Glutamatergic neuron (in vitro differentiated cells): ENCODE measurements around the gene FGF3. TPM values are rescaled to one million over a fixed set of nuclear protein-coding genes. Genes with fewer than 3 reads are reported as not detected.

Experiments used
- DNase-seq: peaks from one replicate; pipeline ENCODE4 v3.0.0; 2022
- H3K27ac Mint-ChIP-seq: one replicate; pipeline ENCODE4 v1.8.0; 2020; ENCODE audit warnings: mild to moderate bottlenecking, mixed read lengths, inconsistent platforms; ENCODE audit not compliant: unreplicated experiment
- H3K27me3 Mint-ChIP-seq: one replicate; pipeline ENCODE4 v1.8.0; 2020; ENCODE audit warnings: mild to moderate bottlenecking, moderate library complexity, mixed read lengths, inconsistent platforms; ENCODE audit not compliant: unreplicated experiment
- H3K36me3 Mint-ChIP-seq: one replicate; pipeline ENCODE4 v1.8.0; 2020; ENCODE audit warnings: mild to moderate bottlenecking, mixed read lengths, inconsistent platforms; ENCODE audit not compliant: unreplicated experiment
- H3K4me1 Mint-ChIP-seq: one replicate; pipeline ENCODE4 v1.8.0; 2020; ENCODE audit warnings: mild to moderate bottlenecking, low read depth, mixed read lengths, inconsistent platforms; ENCODE audit not compliant: unreplicated experiment
- H3K4me3 Mint-ChIP-seq: one replicate; pipeline ENCODE4 v1.8.0; 2020; ENCODE audit warnings: mild to moderate bottlenecking, mixed read lengths, inconsistent platforms; ENCODE audit not compliant: unreplicated experiment
- H3K9me3 Mint-ChIP-seq: one replicate; pipeline ENCODE4 v1.8.0; 2020; ENCODE audit warnings: mild to moderate bottlenecking, moderate library complexity, mixed read lengths, inconsistent platforms; ENCODE audit not compliant: unreplicated experiment
- long read RNA-seq: library from polyadenylated mRNA; unstranded; transcript quantifications from one replicate; pipeline ENCODE4 v2.0.0, GENCODE V29; 2020; ENCODE audit not compliant: unreplicated experiment
- total RNA-seq: library from RNA; stranded (reverse); fragmentation: NEBNext Ultra II Directional; extraction: Animal tissue kit (Norgen Biotek cat#: 25700); gene quantifications from one replicate; pipeline ENCODE4 v1.2.1, GENCODE V29; 2021; ENCODE audit not compliant: unreplicated experiment
- TF ChIP-seq, protein P1 (sequence below): fragments of 200-600 bp; sonication (generic); IDR thresholded peaks from one replicate; pipeline ENCODE4 v1.5.0; 2021; ENCODE audit not compliant: partially characterized antibody, unreplicated experiment

Gene FGF3
- total RNA-seq: not detected
- long read RNA-seq: 0 reads

DNA sequence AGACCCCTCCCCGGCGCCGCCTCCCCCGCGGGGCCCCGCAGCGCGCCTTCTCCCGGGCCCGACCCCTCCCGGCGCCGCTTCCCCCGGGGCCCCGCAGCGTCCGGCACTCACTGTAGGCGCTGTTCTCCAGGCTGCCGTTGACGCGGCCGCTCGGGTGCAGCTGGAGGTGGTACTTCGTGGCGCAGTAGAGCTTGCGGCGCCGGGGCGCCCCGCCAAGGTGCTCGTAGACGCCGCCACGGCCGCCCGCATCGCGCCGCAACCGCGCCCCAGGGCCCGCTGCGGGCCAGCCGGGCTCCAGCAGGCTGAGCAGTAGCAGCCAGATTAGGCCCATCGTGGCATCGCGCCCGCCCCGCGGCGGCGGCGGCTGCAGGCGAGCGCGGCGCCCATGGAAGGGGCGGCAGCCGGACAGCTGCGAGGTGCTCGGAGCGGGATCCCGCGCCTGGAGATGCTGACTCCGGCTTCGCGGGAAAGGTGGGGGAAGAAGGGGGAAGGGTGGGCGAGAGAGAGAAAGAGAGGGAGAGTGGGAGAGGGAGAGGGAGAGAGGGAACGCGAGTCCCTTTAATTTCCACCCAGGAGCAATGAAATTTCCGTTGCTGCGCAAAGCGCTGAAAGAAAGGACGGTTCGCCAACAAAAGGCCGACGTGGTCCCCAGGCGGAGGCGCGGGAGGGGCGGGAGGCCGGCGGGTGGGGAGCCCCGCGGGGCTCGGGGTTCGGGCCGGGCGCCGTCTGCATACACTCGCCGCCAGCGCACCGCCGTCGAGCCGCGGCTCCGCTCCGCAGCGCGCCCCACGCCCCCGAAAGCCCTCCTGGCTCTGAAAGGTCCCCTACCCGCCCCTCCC is at the start of gene FGF3:
Gene FGF3 (minus strand): TSS at position 814 of the 839 bp plus-strand sequence. CDS start 483 bp downstream, at position 331.
- Mint-ChIP-seq H3K36me3 (peaks cover 4% of the 10 kb centered on the region), H3K9me3 (peaks cover 7% of the 10 kb centered on the region), H3K27ac (no peak within 1 kb of the TSS), H3K27me3 (peaks cover 20% of the 10 kb centered on the region), H3K4me3 (no peak within 1 kb of the TSS), H3K4me1 (no peaks in the 10 kb centered on the region)
- TF ChIP-seq, protein P1, sequence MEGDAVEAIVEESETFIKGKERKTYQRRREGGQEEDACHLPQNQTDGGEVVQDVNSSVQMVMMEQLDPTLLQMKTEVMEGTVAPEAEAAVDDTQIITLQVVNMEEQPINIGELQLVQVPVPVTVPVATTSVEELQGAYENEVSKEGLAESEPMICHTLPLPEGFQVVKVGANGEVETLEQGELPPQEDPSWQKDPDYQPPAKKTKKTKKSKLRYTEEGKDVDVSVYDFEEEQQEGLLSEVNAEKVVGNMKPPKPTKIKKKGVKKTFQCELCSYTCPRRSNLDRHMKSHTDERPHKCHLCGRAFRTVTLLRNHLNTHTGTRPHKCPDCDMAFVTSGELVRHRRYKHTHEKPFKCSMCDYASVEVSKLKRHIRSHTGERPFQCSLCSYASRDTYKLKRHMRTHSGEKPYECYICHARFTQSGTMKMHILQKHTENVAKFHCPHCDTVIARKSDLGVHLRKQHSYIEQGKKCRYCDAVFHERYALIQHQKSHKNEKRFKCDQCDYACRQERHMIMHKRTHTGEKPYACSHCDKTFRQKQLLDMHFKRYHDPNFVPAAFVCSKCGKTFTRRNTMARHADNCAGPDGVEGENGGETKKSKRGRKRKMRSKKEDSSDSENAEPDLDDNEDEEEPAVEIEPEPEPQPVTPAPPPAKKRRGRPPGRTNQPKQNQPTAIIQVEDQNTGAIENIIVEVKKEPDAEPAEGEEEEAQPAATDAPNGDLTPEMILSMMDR: no peak
- no peak for DNase-seq

DNA sequence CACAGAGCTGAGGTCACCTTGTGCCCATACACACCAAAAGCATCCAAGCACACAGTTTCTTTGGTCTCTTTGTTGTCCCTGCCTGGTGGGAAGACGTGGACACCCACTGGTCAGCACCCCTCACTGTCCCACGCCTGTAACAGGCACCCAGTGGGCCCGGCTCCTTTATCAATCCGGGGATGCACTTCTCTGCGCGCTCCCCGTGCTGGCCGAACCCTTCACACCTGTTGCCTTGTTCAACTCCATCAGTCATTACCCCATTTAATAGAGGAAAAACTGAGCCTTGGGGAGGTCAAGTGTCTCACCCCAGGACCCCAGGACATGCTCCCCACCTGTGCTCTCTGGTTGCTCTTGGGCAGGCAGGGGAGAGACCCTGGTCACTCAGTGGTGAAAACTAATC is 49.7 kb upstream of the FGF3 start:
- H3K36me3 Mint-ChIP-seq: no peaks in the 10 kb centered on the region
- TF ChIP-seq, protein P1: no peak
- no peaks in the 10 kb centered on the region for H3K4me1 Mint-ChIP-seq
- no peaks in the 10 kb centered on the region for H3K9me3 Mint-ChIP-seq
- H3K27me3 Mint-ChIP-seq: no peaks in the 10 kb centered on the region
- no peak overlapping the region for H3K4me3 Mint-ChIP-seq
- no peak for DNase-seq
- H3K27ac Mint-ChIP-seq: no peak overlapping the region

DNA sequence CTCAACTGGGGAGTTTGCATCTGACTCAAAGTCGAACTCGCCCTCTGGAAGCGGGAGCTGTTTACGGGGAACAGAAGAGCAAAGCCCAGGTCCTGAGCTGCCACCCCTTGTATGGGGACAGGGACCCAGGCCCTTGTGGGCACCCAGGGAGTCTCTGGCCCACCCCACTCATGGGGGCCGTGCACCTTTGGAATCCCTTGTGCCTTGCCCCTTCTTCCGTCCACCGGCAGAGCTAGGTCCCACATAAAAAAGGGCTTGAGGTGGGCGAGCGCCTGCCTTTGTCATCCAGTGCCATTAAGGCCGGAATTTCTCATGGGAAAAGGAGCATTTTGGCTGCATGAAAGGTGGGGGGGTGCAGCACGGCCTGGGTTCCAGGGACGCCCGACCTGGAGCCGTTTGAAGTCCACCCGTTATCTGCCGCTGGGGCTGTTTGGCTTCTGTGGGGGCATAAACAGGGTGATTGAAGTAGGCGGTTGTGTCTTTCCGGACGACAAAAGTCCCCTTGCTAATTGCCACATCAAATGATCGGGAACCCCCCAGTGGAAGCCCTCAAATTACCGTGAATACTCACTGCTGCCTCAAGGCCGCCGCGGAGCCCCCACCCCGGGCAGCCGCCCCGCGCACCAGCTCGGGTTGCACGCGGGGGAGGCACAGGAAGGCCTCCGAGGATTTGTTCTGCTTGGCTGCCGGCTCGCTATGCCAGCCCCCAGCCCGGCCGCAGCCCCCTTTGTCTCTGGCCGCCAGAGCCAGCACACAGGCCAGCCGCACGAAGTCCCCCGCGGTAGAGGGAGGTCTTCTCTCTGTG is 49.0 kb upstream of the FGF3 start:
- Mint-ChIP-seq H3K36me3 (no peaks in the 10 kb centered on the region), H3K27ac (no peak overlapping the region), H3K9me3 (no peaks in the 10 kb centered on the region), H3K4me3 (no peak overlapping the region), H3K27me3 (no peaks in the 10 kb centered on the region), H3K4me1 (no peaks in the 10 kb centered on the region)
- no peak for DNase-seq
- TF ChIP-seq, protein P1: no peak

DNA sequence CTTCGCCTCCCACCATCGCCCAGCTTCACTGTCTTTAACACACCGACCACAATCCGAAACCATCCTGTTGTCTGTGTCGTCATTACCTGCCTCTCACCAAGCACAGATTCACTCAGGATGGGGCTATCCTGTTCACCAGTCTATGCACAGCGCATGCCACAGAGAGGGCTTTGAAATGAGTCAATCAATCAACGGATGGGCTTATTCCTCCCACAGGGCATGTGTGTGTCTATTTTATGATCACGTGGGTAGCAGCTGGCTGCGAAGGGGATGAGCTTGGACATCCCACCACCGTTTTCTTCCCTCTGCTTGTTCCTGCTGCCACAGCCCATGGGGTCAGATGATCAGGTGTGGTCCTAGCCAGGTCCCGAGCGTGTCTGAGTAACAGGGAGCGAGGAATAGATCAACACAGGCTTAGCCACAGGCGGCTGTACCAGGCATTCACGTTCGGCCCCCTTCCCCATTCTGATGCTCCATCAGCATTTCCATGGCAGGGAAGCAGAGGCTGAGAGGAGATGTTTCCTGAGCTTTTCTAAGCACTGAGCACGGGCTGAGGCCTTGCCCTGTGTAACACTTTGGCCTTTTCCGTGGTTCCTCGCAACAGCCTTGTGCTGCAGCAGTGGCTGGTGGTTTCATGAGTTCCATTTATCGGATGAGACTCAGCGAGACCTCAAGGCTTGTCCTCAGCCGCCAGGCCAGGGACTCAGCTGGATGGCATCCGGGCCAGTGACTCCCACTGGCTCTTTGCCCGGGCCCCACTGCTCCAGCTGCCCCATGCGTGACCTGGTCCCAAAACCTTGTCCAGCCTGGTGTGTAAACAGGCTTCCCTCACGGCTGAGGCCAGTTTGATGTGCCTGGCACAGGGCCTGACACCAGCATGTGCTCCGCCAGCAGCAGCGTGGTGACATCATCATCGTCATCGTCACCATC is 48.1 kb upstream of the FGF3 start:
- H3K27me3 Mint-ChIP-seq: peaks cover 2% of the 10 kb centered on the region
- TF ChIP-seq, protein P1: no peak
- no peaks in the 10 kb centered on the region for H3K9me3 Mint-ChIP-seq
- no peaks in the 10 kb centered on the region for H3K36me3 Mint-ChIP-seq
- no peak overlapping the region for H3K4me3 Mint-ChIP-seq
- H3K27ac Mint-ChIP-seq: no peak overlapping the region
- DNase-seq: no peak
- no peaks in the 10 kb centered on the region for H3K4me1 Mint-ChIP-seq
